Measurements from ENCODE around the gene PARD3B.

GRCh38 chr2:205276116-205276777 lies 731.0 kb downstream of the PARD3B start:
- TF ChIP-seq CTCF (IDR thresholded peaks at IDR 0.05; ENCODE audit: low read depth, low read length, poor library complexity, severe bottlenecking) (no peak), EZH2phosphoT487 (IDR thresholded peaks at IDR 0.05; ENCODE audit: borderline replicate concordance, low read length) (no peak)
